GM12872 (cell line): Measurements from ENCODE around the gene PCBP3.

Experiments
- CTCF ChIP-seq: IDR thresholded peaks from 3 replicates; pipeline ENCODE4 v1.5.1; 2011; ENCODE audit warnings: low read depth, mild to moderate bottlenecking, low read length, moderate library complexity; ENCODE audit not compliant: insufficient read depth

PCBP3 gene

GRCh38 chr21:45867671-45868081 lies 224.2 kb downstream of the PCBP3 start:
- no peak for TF ChIP-seq CTCF

- TF ChIP-seq CTCF: no peak
These were observed 224.6 kb downstream of the PCBP3 start for GRCh38 chr21:45868086-45868485.

- TF ChIP-seq CTCF: no peak
These were observed 225.0 kb downstream of the PCBP3 start for GRCh38 chr21:45868488-45868887.

- no peak for TF ChIP-seq CTCF
These were observed 225.8 kb downstream of the PCBP3 start for GRCh38 chr21:45869121-45870007.

- no peak for TF ChIP-seq CTCF
These were observed 226.9 kb downstream of the PCBP3 start for GRCh38 chr21:45870421-45870820.

GRCh38 chr21:45870851-45871615 lies 227.5 kb downstream of the PCBP3 start:
- no peak for TF ChIP-seq CTCF

GRCh38 chr21:45871616-45872236 lies 228.2 kb downstream of the PCBP3 start:
- no peak for TF ChIP-seq CTCF
